ENCODE measurements around the gene OSBP.

The OSBP gene

GRCh38 chr11:59582006-59582405 is 33.6 kb downstream of the OSBP start:
- H4K91ac ChIP-seq (ENCODE audit: low read length) = no peak overlapping the region
- no peak overlapping the region for H2BK15ac ChIP-seq (ENCODE audit: low read depth, poor library complexity, severe bottlenecking)
- WGBS = 82% methylated on average over 1 of the region's 1 CpG
- no peak overlapping the region for H3K14ac ChIP-seq (ENCODE audit: low read length in 2 of 2)
- H3K27me3 ChIP-seq (ENCODE audit: control insufficient read depth in 1 of 2, insufficient read depth in 1 of 2, low read length in 2 of 2) = no peaks in the 10 kb centered on the region
- DNase-seq = peak; percentile 30
- H3K79me1 ChIP-seq (replicated peaks; ENCODE audit: low read length, poor library complexity, severe bottlenecking) = peaks cover 9% of the 10 kb centered on the region
- H3K4me1 ChIP-seq (ENCODE audit: control insufficient read depth, insufficient read depth, low read depth, low read length) = no peaks in the 10 kb centered on the region
- H3K18ac ChIP-seq (ENCODE audit: low read depth in 1 of 2, low read length in 2 of 2) = no peak overlapping the region
- no peak overlapping the region for H2BK5ac ChIP-seq (ENCODE audit: low read depth, low read length, poor library complexity, severe bottlenecking)
- H3K36me3 ChIP-seq (ENCODE audit: control insufficient read depth in 1 of 2, insufficient read depth in 2 of 2, low read depth in 1 of 2, low read length in 2 of 2) = peaks cover 40 to 78% of the 10 kb centered on the region in 2 experiments
- no peak overlapping the region for H3K9ac ChIP-seq (ENCODE audit: low read length)
- no peak overlapping the region for H2AK5ac ChIP-seq (ENCODE audit: low read length, severe bottlenecking)
- H3K4me3 ChIP-seq (ENCODE audit: insufficient read depth in 1 of 2, low read depth in 1 of 2, low read length in 2 of 2) = no peak overlapping the region
- H3K9me3 ChIP-seq (ENCODE audit: control insufficient read depth, low read length) = peaks cover 10% of the 10 kb centered on the region
- no peak overlapping the region for H2BK120ac ChIP-seq (ENCODE audit: low read depth, low read length)
- H3K23ac ChIP-seq (ENCODE audit: low read length in 2 of 2) = no peak overlapping the region
- H3K4me2 ChIP-seq (ENCODE audit: low read length, poor library complexity, severe bottlenecking) = no peak overlapping the region
- H3K27ac ChIP-seq (ENCODE audit: low read length, poor library complexity, severe bottlenecking) = no peak overlapping the region
- H4K8ac ChIP-seq (ENCODE audit: low read length) = no peak overlapping the region
- no peak overlapping the region for H2BK12ac ChIP-seq (ENCODE audit: low read length in 2 of 2)
- no peak overlapping the region for H3K4ac ChIP-seq (ENCODE audit: low read depth in 1 of 2, low read length in 2 of 2)
- H2AFZ ChIP-seq (ENCODE audit: low read depth, low read length) = no peak overlapping the region

DNA sequence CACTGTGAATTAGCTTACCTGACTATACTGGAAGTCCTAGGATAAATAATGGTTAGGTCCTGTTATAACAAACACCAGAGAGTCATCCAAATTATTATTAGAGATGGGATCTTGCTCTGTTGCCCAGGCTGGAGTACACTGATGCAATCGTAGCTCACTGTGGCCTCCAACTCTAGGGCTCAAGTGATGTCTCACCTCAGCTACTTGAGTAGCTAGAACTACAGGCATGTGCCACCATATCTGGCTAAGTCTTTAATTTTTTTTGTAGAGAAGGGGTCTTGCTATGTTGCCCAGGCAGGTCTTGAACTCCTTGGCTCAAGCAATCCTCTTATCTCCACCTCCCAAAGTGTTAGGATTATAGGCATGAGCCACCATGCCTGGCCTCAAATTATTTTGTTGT is 37.2 kb downstream of the OSBP start:
- H3K14ac ChIP-seq (ENCODE audit: low read length in 2 of 2) = no peak overlapping the region
- H3K9me3 ChIP-seq (ENCODE audit: control insufficient read depth, low read length) = no peaks in the 10 kb centered on the region
- H3K9ac ChIP-seq (ENCODE audit: low read length) = no peak overlapping the region
- no peak overlapping the region for H4K8ac ChIP-seq (ENCODE audit: low read length)
- H2AK5ac ChIP-seq (ENCODE audit: low read length, severe bottlenecking) = no peak overlapping the region
- no peak overlapping the region for H4K91ac ChIP-seq (ENCODE audit: low read length)
- H3K23ac ChIP-seq (ENCODE audit: low read length in 2 of 2) = no peak overlapping the region
- H2BK15ac ChIP-seq (ENCODE audit: low read depth, poor library complexity, severe bottlenecking) = peak overlapping the region; percentile 5
- no peak overlapping the region for H3K4me3 ChIP-seq (ENCODE audit: insufficient read depth in 1 of 2, low read depth in 1 of 2, low read length in 2 of 2)
- H3K36me3 ChIP-seq (ENCODE audit: control insufficient read depth in 1 of 2, insufficient read depth in 2 of 2, low read depth in 1 of 2, low read length in 2 of 2) = peaks cover 33 to 77% of the 10 kb centered on the region in 2 experiments
- DNase-seq = no peak
- 100% methylated on average over 1 of the region's 1 CpG for WGBS
- H3K4ac ChIP-seq (ENCODE audit: low read depth in 1 of 2, low read length in 2 of 2) = no peak overlapping the region
- H2BK5ac ChIP-seq (ENCODE audit: low read depth, low read length, poor library complexity, severe bottlenecking) = no peak overlapping the region
- H3K79me1 ChIP-seq (replicated peaks; ENCODE audit: low read length, poor library complexity, severe bottlenecking) = peaks cover 11% of the 10 kb centered on the region
- H3K4me1 ChIP-seq (ENCODE audit: control insufficient read depth, insufficient read depth, low read depth, low read length) = peaks cover 4% of the 10 kb centered on the region
- H2BK120ac ChIP-seq (ENCODE audit: low read depth, low read length) = no peak overlapping the region
- no peak overlapping the region for H3K4me2 ChIP-seq (ENCODE audit: low read length, poor library complexity, severe bottlenecking)
- H3K27me3 ChIP-seq (ENCODE audit: control insufficient read depth in 1 of 2, insufficient read depth in 1 of 2, low read length in 2 of 2) = no peaks in the 10 kb centered on the region
- H3K18ac ChIP-seq (ENCODE audit: low read depth in 1 of 2, low read length in 2 of 2) = no peak overlapping the region
- no peak overlapping the region for H2AFZ ChIP-seq (ENCODE audit: low read depth, low read length)
- H2BK12ac ChIP-seq (ENCODE audit: low read length in 2 of 2) = no peak overlapping the region
- no peak overlapping the region for H3K27ac ChIP-seq (ENCODE audit: low read length, poor library complexity, severe bottlenecking)

DNA sequence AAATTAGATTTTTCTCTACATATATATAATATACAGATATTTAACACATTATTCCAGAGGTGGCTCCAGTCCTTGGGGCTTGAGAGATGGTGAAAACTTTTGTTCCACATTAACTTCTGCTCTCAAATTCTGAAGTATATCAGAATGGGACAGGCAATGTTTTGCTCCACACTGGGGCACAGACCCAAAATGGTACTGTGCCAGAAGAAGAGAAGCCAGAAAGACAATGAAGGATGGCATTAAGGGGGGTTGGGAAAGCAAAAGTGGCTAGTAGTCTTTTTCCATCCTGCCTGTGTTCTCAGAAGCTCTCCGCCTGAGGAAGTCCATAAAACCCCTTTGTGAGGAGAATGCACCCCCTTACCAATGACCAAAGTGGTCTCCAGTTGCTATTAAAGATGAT is 40.1 kb downstream of the OSBP start:
- Histone ChIP-seq H3K79me1 (replicated peaks; ENCODE audit: low read length, poor library complexity, severe bottlenecking) (peaks cover 6% of the 10 kb centered on the region), H3K27me3 (ENCODE audit: control insufficient read depth in 1 of 2, insufficient read depth in 1 of 2, low read length in 2 of 2) (no peaks in the 10 kb centered on the region), H4K91ac (ENCODE audit: low read length) (no peak overlapping the region), H3K4me2 (ENCODE audit: low read length, poor library complexity, severe bottlenecking) (no peak overlapping the region), H3K18ac (ENCODE audit: low read depth in 1 of 2, low read length in 2 of 2) (no peak overlapping the region), H2AFZ (ENCODE audit: low read depth, low read length) (no peak overlapping the region), H2BK120ac (ENCODE audit: low read depth, low read length) (no peak overlapping the region), H3K4me3 (ENCODE audit: insufficient read depth in 1 of 2, low read depth in 1 of 2, low read length in 2 of 2) (no peak overlapping the region), H4K8ac (ENCODE audit: low read length) (no peak overlapping the region), H3K14ac (ENCODE audit: low read length in 2 of 2) (no peak overlapping the region), H2BK15ac (ENCODE audit: low read depth, poor library complexity, severe bottlenecking) (no peak overlapping the region), H3K27ac (ENCODE audit: low read length, poor library complexity, severe bottlenecking) (no peak overlapping the region), H3K23ac (ENCODE audit: low read length in 2 of 2) (no peak overlapping the region), H3K9ac (ENCODE audit: low read length) (peak overlapping the region; percentile 69), H2AK5ac (ENCODE audit: low read length, severe bottlenecking) (no peak overlapping the region), H3K9me3 (ENCODE audit: control insufficient read depth, low read length) (no peaks in the 10 kb centered on the region), H3K36me3 (ENCODE audit: control insufficient read depth in 1 of 2, insufficient read depth in 2 of 2, low read depth in 1 of 2, low read length in 2 of 2) (peaks cover 31 to 54% of the 10 kb centered on the region in 2 experiments), H3K4me1 (ENCODE audit: control insufficient read depth, insufficient read depth, low read depth, low read length) (peaks cover 7% of the 10 kb centered on the region), H3K4ac (ENCODE audit: low read depth in 1 of 2, low read length in 2 of 2) (no peak overlapping the region), H2BK12ac (ENCODE audit: low read length in 2 of 2) (no peak overlapping the region), H2BK5ac (ENCODE audit: low read depth, low read length, poor library complexity, severe bottlenecking) (no peak overlapping the region)
- WGBS = no CpG with 5 or more reads among the region's 1 CpG
- DNase-seq = no peak

- H3K4me2 ChIP-seq (ENCODE audit: low read length, poor library complexity, severe bottlenecking) = no peak overlapping the region
- H4K91ac ChIP-seq (ENCODE audit: low read length) = no peak overlapping the region
- H3K4me1 ChIP-seq (ENCODE audit: control insufficient read depth, insufficient read depth, low read depth, low read length) = peaks cover 7% of the 10 kb centered on the region
- no peak overlapping the region for H2BK15ac ChIP-seq (ENCODE audit: low read depth, poor library complexity, severe bottlenecking)
- H3K18ac ChIP-seq (ENCODE audit: low read depth in 1 of 2, low read length in 2 of 2) = peak overlapping the region; percentile 7 to 59
- DNase-seq = no peak
- no peaks in the 10 kb centered on the region for H3K27me3 ChIP-seq (ENCODE audit: control insufficient read depth in 1 of 2, insufficient read depth in 1 of 2, low read length in 2 of 2)
- no peak overlapping the region for H2BK5ac ChIP-seq (ENCODE audit: low read depth, low read length, poor library complexity, severe bottlenecking)
- H2AK5ac ChIP-seq (ENCODE audit: low read length, severe bottlenecking) = peak overlapping the region; percentile 74
- H2AFZ ChIP-seq (ENCODE audit: low read depth, low read length) = no peak overlapping the region
- H4K8ac ChIP-seq (ENCODE audit: low read length) = no peak overlapping the region
- WGBS = 85% methylated on average over 4 of the region's 5 CpGs
- no peak overlapping the region for H3K23ac ChIP-seq (ENCODE audit: low read length in 2 of 2)
- H3K9me3 ChIP-seq (ENCODE audit: control insufficient read depth, low read length) = no peaks in the 10 kb centered on the region
- H3K36me3 ChIP-seq (ENCODE audit: control insufficient read depth in 1 of 2, insufficient read depth in 2 of 2, low read depth in 1 of 2, low read length in 2 of 2) = peaks cover 31 to 49% of the 10 kb centered on the region in 2 experiments
- H3K4ac ChIP-seq (ENCODE audit: low read depth in 1 of 2, low read length in 2 of 2) = no peak overlapping the region
- no peak overlapping the region for H2BK120ac ChIP-seq (ENCODE audit: low read depth, low read length)
- H3K9ac ChIP-seq (ENCODE audit: low read length) = peak overlapping the region; percentile 69
- no peak overlapping the region for H3K4me3 ChIP-seq (ENCODE audit: insufficient read depth in 1 of 2, low read depth in 1 of 2, low read length in 2 of 2)
- H2BK12ac ChIP-seq (ENCODE audit: low read length in 2 of 2) = peak overlapping the region in 1 of 2 experiments; percentile 12
- H3K27ac ChIP-seq (ENCODE audit: low read length, poor library complexity, severe bottlenecking) = peak overlapping the region; percentile 47
- peaks cover 6% of the 10 kb centered on the region for H3K79me1 ChIP-seq (replicated peaks; ENCODE audit: low read length, poor library complexity, severe bottlenecking)
- H3K14ac ChIP-seq (ENCODE audit: low read length in 2 of 2) = no peak overlapping the region
These were observed 40.6 kb downstream of the OSBP start for GRCh38 chr11:59574932-59575502.

All from mesenchymal stem cell (in vitro differentiated cells and primary cell).